H1 (cell line): ENCODE data around the gene LRBA. TPM values are rescaled to one million over a fixed set of nuclear protein-coding genes. Genes with fewer than 3 reads are reported as not detected.

ENCODE experiments used
- CTCF ChIA-PET: fragments of 300-600 bp; sonication (Branson Sonifier 250); formaldehyde crosslinking; loops from one replicate; lab custom pipeline; 2021; ENCODE audit not compliant: partially characterized antibody; lab: Charles Lee
- POLR2A ChIA-PET: fragments of 300-600 bp; sonication (Branson Sonifier 250); formaldehyde crosslinking; loops from one replicate; lab custom pipeline; 2021; ENCODE audit warnings: inconsistent platforms; ENCODE audit not compliant: partially characterized antibody; lab: Charles Lee
- DNase-seq, 2 experiments: peaks; one replicate each; pipeline versions ENCODE4 v3.0.0 to v3.0.0-alpha.2; 2010 to 2022; ENCODE audit warnings: low spot score in 2 of 2, low read depth in 1 of 2, mixed read lengths in 1 of 2
- FAIRE-seq: peaks from 2 replicates; lab custom pipeline; 2011; peaks lifted over from hg19 to GRCh38; lab: Jason Lieb, UNC
- H2AFZ ChIP-seq: 2 replicates; pipeline ENCODE4 v1.8.1; 2012; ENCODE audit warnings: low read length, inconsistent platforms
- H2AK5ac ChIP-seq: 2 replicates; pipeline ENCODE4 v1.6.1; 2013; ENCODE audit warnings: low read depth, low read length
- H2BK120ac ChIP-seq: replicated peaks from 2 replicates; pipeline ENCODE3; 2013; ENCODE audit warnings: low read depth, low read length, inconsistent platforms
- H2BK12ac ChIP-seq: 2 replicates; pipeline ENCODE4 v1.6.1; 2013; ENCODE audit warnings: low read depth, low read length
- H2BK15ac ChIP-seq: 2 replicates; pipeline ENCODE4 v1.6.1; 2013; ENCODE audit warnings: low read length
- H2BK20ac ChIP-seq: 2 replicates; pipeline ENCODE4 v1.6.1; 2013; ENCODE audit warnings: low read length
- H2BK5ac ChIP-seq: 2 replicates; pipeline ENCODE4 v1.6.1; 2013; ENCODE audit warnings: low read depth, low read length
- H3K14ac ChIP-seq: 2 replicates; pipeline ENCODE4 v1.6.1; 2013; ENCODE audit warnings: inconsistent platforms; ENCODE audit not compliant: insufficient read length
- H3K18ac ChIP-seq: 2 replicates; pipeline ENCODE4 v1.6.1; 2013; ENCODE audit warnings: low read length; ENCODE audit errors: extremely low read depth
- H3K23ac ChIP-seq: 2 replicates; pipeline ENCODE4 v1.6.1; 2013; ENCODE audit warnings: inconsistent platforms; ENCODE audit not compliant: insufficient read length
- H3K23me2 ChIP-seq: 2 replicates; pipeline ENCODE4 v1.6.1; 2013; ENCODE audit warnings: low read depth, low read length
- H3K27ac ChIP-seq: 2 replicates; pipeline ENCODE4 v1.6.1; 2011; ENCODE audit warnings: low read depth, low read length, inconsistent platforms
- H3K27me3 ChIP-seq, 4 experiments: replicated peaks in 1 of 4; 1 replicate in 1 of 4; 2 replicates in 3 of 4; pipeline versions ENCODE4 v1.6.1 to v1.8.1; 2011 to 2013; ENCODE audit warnings: low read length in 3 of 4, mild to moderate bottlenecking in 3 of 4, inconsistent platforms in 2 of 4, mixed read lengths in 2 of 4, moderate library complexity in 1 of 4; ENCODE audit not compliant: control insufficient read depth in 3 of 4, insufficient read depth in 3 of 4; ENCODE audit errors: extremely low read depth in 1 of 4
- H3K36me3 ChIP-seq, 4 experiments: 2 replicates each; pipeline versions ENCODE4 v1.6.1 to v1.8.1; 2011 to 2013; ENCODE audit warnings: mild to moderate bottlenecking in 4 of 4, low read length in 3 of 4, moderate library complexity in 2 of 4, control low read depth in 1 of 4, inconsistent platforms in 1 of 4; ENCODE audit not compliant: insufficient read depth in 4 of 4, control insufficient read depth in 2 of 4
- H3K4ac ChIP-seq: replicated peaks from 2 replicates; pipeline ENCODE3; 2013; ENCODE audit warnings: low read length, low read depth, mixed read lengths, inconsistent platforms; ENCODE audit not compliant: insufficient read length
- H3K4me1 ChIP-seq, 4 experiments: replicated peaks in 1 of 4; 1 replicate in 1 of 4; 2 replicates in 3 of 4; pipeline versions ENCODE4 v1.6.1 to v1.8.1; 2011 to 2013; ENCODE audit warnings: low read length in 3 of 4, inconsistent platforms in 2 of 4, mixed read lengths in 1 of 4; ENCODE audit not compliant: insufficient read depth in 4 of 4, control insufficient read depth in 3 of 4
- H3K4me2 ChIP-seq, 2 experiments: 2 replicates each; pipeline versions ENCODE4 v1.6.1 to v1.8.1; 2011 to 2013; ENCODE audit warnings: low read depth in 2 of 2, low read length in 2 of 2, control low read depth in 1 of 2, inconsistent platforms in 1 of 2, mild to moderate bottlenecking in 1 of 2; ENCODE audit not compliant: insufficient read depth in 1 of 2
- H3K4me3 ChIP-seq, 4 experiments: fragments of 200-600, 300-600 bp in 1 of 4; sonication (generic), shearing (Covaris generic), sonication (Bioruptor Twin) in 1 of 4; 2 replicates each; pipeline versions ENCODE4 v1.5.1 to v1.8.1; 2011 to 2016; ENCODE audit warnings: low read length in 4 of 4, low read depth in 3 of 4, control low read depth in 2 of 4, inconsistent platforms in 2 of 4, mild to moderate bottlenecking in 2 of 4, mixed read lengths in 1 of 4, moderate library complexity in 1 of 4; ENCODE audit not compliant: insufficient read depth in 2 of 4; ENCODE audit errors: extremely low read depth in 1 of 4
- H3K56ac ChIP-seq: replicated peaks from 2 replicates; pipeline ENCODE3; 2013; ENCODE audit warnings: low read depth, mild to moderate bottlenecking, mixed read lengths, low read length, inconsistent platforms; ENCODE audit not compliant: insufficient read length
- H3K79me1 ChIP-seq: 2 replicates; pipeline ENCODE4 v1.6.1; 2013; ENCODE audit warnings: low read depth, low read length, control low read depth
- H3K79me2 ChIP-seq, 2 experiments: 2 replicates each; pipeline versions ENCODE4 v1.6.1 to v1.8.1; 2012 to 2013; ENCODE audit warnings: low read length in 2 of 2, mild to moderate bottlenecking in 2 of 2, inconsistent platforms in 1 of 2; ENCODE audit not compliant: insufficient read depth in 2 of 2, control insufficient read depth in 1 of 2
- H3K9ac ChIP-seq, 4 experiments: replicated peaks in 1 of 4; 1 replicate in 1 of 4; 2 replicates in 3 of 4; pipeline versions ENCODE4 v1.6.1 to v1.8.1; 2011 to 2013; ENCODE audit warnings: low read depth in 3 of 4, low read length in 3 of 4, control low read depth in 2 of 4, mild to moderate bottlenecking in 2 of 4, moderate library complexity in 2 of 4, inconsistent platforms in 1 of 4; ENCODE audit errors: extremely low read depth in 1 of 4
- H3K9me3 ChIP-seq, 2 experiments: 2 replicates each; pipeline versions ENCODE4 v1.6.1 to v1.8.1; 2012 to 2013; ENCODE audit warnings: mild to moderate bottlenecking in 2 of 2, moderate library complexity in 2 of 2, control low read depth in 1 of 2, inconsistent platforms in 1 of 2, low read depth in 1 of 2, low read length in 1 of 2, mixed read lengths in 1 of 2; ENCODE audit not compliant: insufficient read depth in 2 of 2
- H4K20me1 ChIP-seq, 2 experiments: replicated peaks in 1 of 2; 2 replicates each; pipeline versions ENCODE3 to v1.8.1; 2011 to 2013; ENCODE audit warnings: inconsistent platforms in 2 of 2, low read length in 2 of 2, mild to moderate bottlenecking in 1 of 2; ENCODE audit not compliant: insufficient read depth in 2 of 2, control insufficient read depth in 1 of 2
- H4K5ac ChIP-seq: 2 replicates; pipeline ENCODE4 v1.6.1; 2013; ENCODE audit warnings: low read length, low read depth, mixed read lengths, inconsistent platforms; ENCODE audit not compliant: insufficient read length
- H4K8ac ChIP-seq: 2 replicates; pipeline ENCODE4 v1.8.0; 2013; ENCODE audit warnings: mild to moderate bottlenecking, moderate library complexity, low read length, inconsistent platforms; ENCODE audit not compliant: insufficient read depth; ENCODE audit errors: extremely low read depth
- H4K91ac ChIP-seq: replicated peaks from 2 replicates; pipeline ENCODE3; 2013; ENCODE audit warnings: low read length, mixed read lengths, inconsistent platforms; ENCODE audit not compliant: insufficient read length
- ASH2L ChIP-seq: fragments of 200-600, 300-600 bp; sonication (generic); IDR thresholded peaks from one replicate; pipeline ENCODE4 v1.7.1; 2017; ENCODE audit warnings: low read length
- BRCA1 ChIP-seq: IDR thresholded peaks from 2 replicates; pipeline ENCODE4 v1.6.1; 2012; ENCODE audit warnings: low read depth, low read length, improper control_type of control experiment
- CBX5 ChIP-seq: fragments of 300-800, 300-1000 bp; sonication (generic); IDR thresholded peaks from 2 replicates; pipeline ENCODE4 v1.7.1; 2016; ENCODE audit warnings: antibody characterized with exemption, low read length, low read depth
- KDM4A ChIP-seq: IDR thresholded peaks from one replicate; pipeline ENCODE4 v1.7.1; 2012; ENCODE audit warnings: low read depth, mild to moderate bottlenecking, moderate library complexity, low read length, inconsistent platforms; ENCODE audit not compliant: severe bottlenecking
- PHF8 ChIP-seq: fragments of 200-600 bp; sonication (generic); conservative IDR thresholded peaks from 2 replicates; pipeline ENCODE4 v1.7.1; 2012; ENCODE audit warnings: low read depth, mild to moderate bottlenecking, inconsistent platforms, low read length, moderate library complexity
- RAD21 ChIP-seq, 2 experiments: IDR thresholded peaks in 1 of 2; conservative IDR thresholded peaks in 1 of 2; 2 replicates each; pipeline ENCODE4 v1.6.1; 2011; ENCODE audit warnings: low read depth in 2 of 2, low read length in 2 of 2, improper control_type of control experiment in 1 of 2, inconsistent platforms in 1 of 2, mild to moderate bottlenecking in 1 of 2, moderate library complexity in 1 of 2
- RFX5 ChIP-seq: IDR thresholded peaks from 2 replicates; pipeline ENCODE4 v1.6.1; 2011; ENCODE audit warnings: low read depth, low read length, improper control_type of control experiment, borderline replicate concordance
- SP1 ChIP-seq: IDR thresholded peaks from 2 replicates; pipeline ENCODE4 v1.6.1; 2011; ENCODE audit warnings: low read depth, low read length
- SP4 ChIP-seq: IDR thresholded peaks from 2 replicates; pipeline ENCODE4 v1.6.1; 2012; ENCODE audit warnings: low read length, inconsistent platforms
- TEAD4 ChIP-seq: IDR thresholded peaks from 2 replicates; pipeline ENCODE4 v1.6.1; 2012; ENCODE audit warnings: low read depth, low read length, inconsistent platforms, mixed read lengths
- YY1 ChIP-seq: IDR thresholded peaks from 2 replicates; pipeline ENCODE4 v1.6.1; 2011; ENCODE audit warnings: low read depth, mild to moderate bottlenecking, low read length
- WGBS, 2 experiments: shearing (Covaris generic) in 1 of 2; methylation state at CpG; one replicate each; pipeline versions ENCODE4 v1.1.6 to v1.1.7; 2013 to 2015; ENCODE audit warnings: low lambda C conversion rate in 2 of 2, mixed read lengths in 2 of 2, inconsistent platforms in 1 of 2, low coverage in 1 of 2, missing lambda C conversion rate in 1 of 2; ENCODE audit not compliant: insufficient replicate concordance in 2 of 2, insufficient coverage in 1 of 2, insufficient read length in 1 of 2; ENCODE audit errors: extremely low coverage in 1 of 2, missing lambda C conversion rate in 1 of 2; 5-methylcytosine and 5-hydroxymethylcytosine counted together
- polyA plus RNA-seq, 7 experiments: library from polyadenylated mRNA; depleted of rRNA in 3 of 7; stranded (reverse) in 5 of 7; unstranded in 2 of 7; fragments of >200 nt in 5 of 7; fragments of 200-250 nt in 2 of 7; gene quantifications; 1 replicate in 5 of 7; 2 replicates in 1 of 7; 4 replicates in 1 of 7; pipeline versions ENCODE4 v1.2.1 to v1.2.3, GENCODE V29; 2011 to 2013; ENCODE audit warnings: missing spikeins in 2 of 7, mixed read lengths in 2 of 7
- total RNA-seq: library from RNA; stranded (reverse); fragmentation: NEBNext Ultra II Directional; extraction: Animal tissue kit (Norgen Biotek cat#: 25700); gene quantifications from 2 replicates; pipeline ENCODE4 v1.2.1, GENCODE V29; 2021
- TF ChIP-seq, protein P1 (sequence below): IDR thresholded peaks from 2 replicates; pipeline ENCODE4 v1.6.1; 2011; ENCODE audit warnings: low read depth, mild to moderate bottlenecking, low read length; ENCODE audit not compliant: insufficient read depth

Gene LRBA
- total and polyA plus RNA-seq, 2 of the 8 experiments (the other 6 are each of a cell fraction or from before 2014, with no cell fraction given) = 54.6 to 83.2 TPM

DNA sequence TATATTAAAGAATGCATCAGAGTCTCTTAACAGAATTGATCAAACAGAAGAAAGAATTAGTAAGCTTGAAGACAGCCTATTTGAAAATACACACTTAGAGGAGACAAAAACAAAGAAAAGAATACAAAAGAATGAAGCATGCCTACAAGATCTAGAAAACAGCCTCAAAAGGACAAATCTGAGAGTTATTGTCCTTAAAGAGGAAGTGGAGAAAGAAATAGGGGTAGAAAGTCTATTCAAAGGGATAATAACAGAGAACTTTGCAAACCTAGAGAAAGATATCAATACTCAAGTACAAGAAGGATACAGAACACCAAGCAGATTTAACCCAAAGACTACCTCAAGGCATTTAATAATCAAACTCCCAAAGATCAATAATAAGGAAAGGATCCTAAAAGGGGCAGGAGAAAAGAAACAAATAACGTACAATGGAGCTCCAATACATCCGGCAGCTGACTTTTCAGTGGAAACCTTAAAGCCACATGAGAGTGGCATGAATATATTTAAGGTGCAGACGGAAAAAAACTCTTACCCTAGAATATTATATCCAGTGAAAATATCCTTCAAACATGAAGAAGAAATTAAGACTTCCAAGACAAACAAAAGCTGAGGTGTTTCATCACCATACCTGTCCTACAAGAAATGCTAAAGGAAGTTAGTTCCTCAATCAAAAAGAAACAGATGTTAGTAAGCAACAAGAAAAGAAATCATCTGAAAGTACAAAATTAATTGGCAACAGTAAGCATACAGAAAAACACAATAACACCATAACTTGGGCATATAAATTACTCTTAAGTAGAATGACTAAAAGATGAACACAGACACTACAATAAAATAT is 36.1 kb downstream of the LRBA start:
- H2BK20ac ChIP-seq = no peak overlapping the region
- H3K18ac ChIP-seq = no peak overlapping the region
- H4K8ac ChIP-seq = no peak overlapping the region
- H2BK120ac ChIP-seq = no peak overlapping the region
- no peak overlapping the region for H3K4ac ChIP-seq
- peaks cover 10 to 92% of the 10 kb centered on the region in 2 experiments; a peak in 3 of 4 replicates for H3K79me2 ChIP-seq
- H2BK12ac ChIP-seq = no peak overlapping the region
- no peak overlapping the region for H2AFZ ChIP-seq
- H2BK5ac ChIP-seq = no peak overlapping the region
- no peak overlapping the region for H3K4me3 ChIP-seq
- no peak overlapping the region for H3K14ac ChIP-seq
- no peak overlapping the region for H2AK5ac ChIP-seq
- no peak overlapping the region for H3K9ac ChIP-seq
- peaks cover 7 to 16% of the 10 kb centered on the region in 2 experiments for H4K20me1 ChIP-seq
- H3K79me1 ChIP-seq = peaks cover 12% of the 10 kb centered on the region
- H4K91ac ChIP-seq = no peak overlapping the region
- ChIA-PET CTCF (interaction anchor here (0.8 to 5.7 kb wide), 3 partner anchors 9 to 32 kb away, joined by 3 to 35 read pairs (median 3); no protein-coding TSS in a partner anchor), POLR2A (interaction anchor here (0.6 to 1.2 kb wide), 3 partner anchors 17 to 123 kb away, joined by 3 to 4 read pairs (median 3); no protein-coding TSS in a partner anchor)
- peaks cover 0 to 8% (median 0%) of the 10 kb centered on the region in 4 experiments; a peak in 3 of 7 replicates for H3K4me1 ChIP-seq
- no peak overlapping the region for H3K56ac ChIP-seq
- H3K9me3 ChIP-seq = no peaks in the 10 kb centered on the region
- no peak overlapping the region for H3K4me2 ChIP-seq
- no peak overlapping the region for H4K5ac ChIP-seq
- no peaks in the 10 kb centered on the region; a peak in 1 of 8 replicates for H3K36me3 ChIP-seq
- H3K27me3 ChIP-seq = no peaks in the 10 kb centered on the region
- no peak overlapping the region for H3K27ac ChIP-seq
- no peak for DNase-seq
- H3K23ac ChIP-seq = no peak overlapping the region
- no peak for FAIRE-seq
- H2BK15ac ChIP-seq = no peak overlapping the region
- WGBS, 2 experiments = 84% methylated on average over 3 of the region's 3 CpGs; no CpG with 5 or more reads in 1 of the 2 experiments
- no peaks in the 10 kb centered on the region for H3K23me2 ChIP-seq
- no peak for TF ChIP-seq SP1
- no peak for TF ChIP-seq CBX5
- TF ChIP-seq, protein P1, sequence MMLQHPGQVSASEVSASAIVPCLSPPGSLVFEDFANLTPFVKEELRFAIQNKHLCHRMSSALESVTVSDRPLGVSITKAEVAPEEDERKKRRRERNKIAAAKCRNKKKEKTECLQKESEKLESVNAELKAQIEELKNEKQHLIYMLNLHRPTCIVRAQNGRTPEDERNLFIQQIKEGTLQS = no peak
- no peak for TF ChIP-seq YY1
- no peak for TF ChIP-seq TEAD4
- no peak for TF ChIP-seq PHF8
- no peak for TF ChIP-seq ASH2L
- no peak for TF ChIP-seq RAD21 (IDR thresholded peaks at IDR 0.05 in 1 of 2, conservative IDR thresholded peaks at IDR 0.05 in 1 of 2; ENCODE audit: low read depth in 2 of 2, low read length in 2 of 2)
- TF ChIP-seq BRCA1 = no peak
- no peak for TF ChIP-seq KDM4A
- no peak for TF ChIP-seq SP4
- no peak for TF ChIP-seq RFX5
